ENCODE results near the gene ACSL1.

DNA sequence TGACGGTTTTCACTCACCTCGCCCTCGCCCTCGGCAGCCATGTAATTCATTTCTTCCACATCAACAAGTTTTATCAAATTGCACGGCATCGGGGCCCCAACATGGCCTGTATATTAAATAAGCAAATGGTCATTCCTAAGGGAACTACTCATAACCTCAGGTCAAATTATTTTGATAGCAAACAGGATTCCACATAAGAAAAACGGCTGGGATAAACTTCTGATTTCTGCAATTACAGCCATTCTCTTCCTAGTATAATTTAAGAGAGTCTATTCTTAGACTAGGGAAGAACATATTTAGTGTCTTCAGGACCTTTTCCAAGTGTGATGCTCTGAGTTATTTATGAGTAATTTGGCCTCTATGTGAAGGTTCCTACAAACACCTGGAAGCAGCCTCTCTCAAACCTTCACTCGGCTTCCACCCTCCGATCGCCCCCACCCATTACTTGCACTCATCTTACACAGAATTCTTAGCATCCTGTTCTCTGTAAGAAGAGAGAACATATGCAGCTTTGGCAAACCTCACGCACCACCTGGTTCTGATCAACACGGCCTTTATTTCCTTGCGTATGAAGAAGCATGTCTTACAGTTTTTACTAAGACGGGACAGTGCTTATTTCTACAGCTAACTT lies 62.5 kb downstream of the ACSL1 start:
- TF ChIP-seq, protein P1, sequence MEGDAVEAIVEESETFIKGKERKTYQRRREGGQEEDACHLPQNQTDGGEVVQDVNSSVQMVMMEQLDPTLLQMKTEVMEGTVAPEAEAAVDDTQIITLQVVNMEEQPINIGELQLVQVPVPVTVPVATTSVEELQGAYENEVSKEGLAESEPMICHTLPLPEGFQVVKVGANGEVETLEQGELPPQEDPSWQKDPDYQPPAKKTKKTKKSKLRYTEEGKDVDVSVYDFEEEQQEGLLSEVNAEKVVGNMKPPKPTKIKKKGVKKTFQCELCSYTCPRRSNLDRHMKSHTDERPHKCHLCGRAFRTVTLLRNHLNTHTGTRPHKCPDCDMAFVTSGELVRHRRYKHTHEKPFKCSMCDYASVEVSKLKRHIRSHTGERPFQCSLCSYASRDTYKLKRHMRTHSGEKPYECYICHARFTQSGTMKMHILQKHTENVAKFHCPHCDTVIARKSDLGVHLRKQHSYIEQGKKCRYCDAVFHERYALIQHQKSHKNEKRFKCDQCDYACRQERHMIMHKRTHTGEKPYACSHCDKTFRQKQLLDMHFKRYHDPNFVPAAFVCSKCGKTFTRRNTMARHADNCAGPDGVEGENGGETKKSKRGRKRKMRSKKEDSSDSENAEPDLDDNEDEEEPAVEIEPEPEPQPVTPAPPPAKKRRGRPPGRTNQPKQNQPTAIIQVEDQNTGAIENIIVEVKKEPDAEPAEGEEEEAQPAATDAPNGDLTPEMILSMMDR (conservative IDR thresholded peaks at IDR 0.05; ENCODE audit: low read depth in 2 of 2), result no peak
- TF ChIP-seq, protein P2, sequence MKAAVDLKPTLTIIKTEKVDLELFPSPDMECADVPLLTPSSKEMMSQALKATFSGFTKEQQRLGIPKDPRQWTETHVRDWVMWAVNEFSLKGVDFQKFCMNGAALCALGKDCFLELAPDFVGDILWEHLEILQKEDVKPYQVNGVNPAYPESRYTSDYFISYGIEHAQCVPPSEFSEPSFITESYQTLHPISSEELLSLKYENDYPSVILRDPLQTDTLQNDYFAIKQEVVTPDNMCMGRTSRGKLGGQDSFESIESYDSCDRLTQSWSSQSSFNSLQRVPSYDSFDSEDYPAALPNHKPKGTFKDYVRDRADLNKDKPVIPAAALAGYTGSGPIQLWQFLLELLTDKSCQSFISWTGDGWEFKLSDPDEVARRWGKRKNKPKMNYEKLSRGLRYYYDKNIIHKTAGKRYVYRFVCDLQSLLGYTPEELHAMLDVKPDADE (IDR thresholded peaks at IDR 0.05), result no peak

Data from GM23338 (cell line).